ENCODE results near the gene LRIG1.

- TF ChIP-seq POLR2A (IDR thresholded peaks at IDR 0.05) (no peak), CTCF (IDR thresholded peaks at IDR 0.05) (no peak)
These were observed 46.4 kb downstream of the LRIG1 start for GRCh38 chr3:66454464-66454859.
